ENCODE data around the gene SKOR1. TPM values are rescaled to one million over a fixed set of nuclear protein-coding genes. Genes with fewer than 3 reads are reported as not detected.

Gene SKOR1
- total RNA-seq, 1 experiment from 2014 or later: 0.81 TPM

DNA sequence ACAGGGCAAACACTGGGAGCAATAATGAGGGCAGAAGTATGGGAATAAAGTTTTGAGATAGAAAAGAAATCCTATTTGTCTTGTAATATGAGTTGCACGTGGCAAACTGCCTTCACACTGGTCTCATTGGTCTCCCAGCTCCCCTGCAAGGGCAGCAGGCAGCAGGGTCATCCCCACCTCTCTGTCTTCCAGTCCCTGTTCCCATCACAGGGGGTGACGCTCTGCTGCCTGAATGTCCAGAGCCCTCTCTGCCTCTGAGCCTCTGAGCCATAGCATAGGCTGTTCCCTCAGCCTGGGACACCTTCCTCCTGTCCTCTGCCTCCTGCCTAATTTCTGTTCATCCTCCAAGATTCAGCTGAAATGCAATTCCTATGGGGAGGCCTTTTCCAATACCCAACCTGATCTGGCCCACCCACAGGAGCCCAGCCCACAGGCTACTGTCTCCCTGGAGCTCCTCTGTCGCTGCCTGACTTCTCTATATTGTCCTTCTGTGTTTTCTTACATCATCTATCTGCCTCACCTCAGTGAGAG is 12.1 kb upstream of the SKOR1 start:
- no peak for DNase-seq (ENCODE audit: low read depth, low spot score)
- H3K4me2 ChIP-seq (ENCODE audit: low read length): no peak overlapping the region
- H3K4me3 ChIP-seq (replicated peaks in 1 of 2; ENCODE audit: low read depth in 1 of 2, low read length in 2 of 2): no peak overlapping the region
- H3K36me3 ChIP-seq (ENCODE audit: control insufficient read depth in 1 of 2, insufficient read depth in 2 of 2, low read length in 2 of 2): no peaks in the 10 kb centered on the region
- no peaks in the 10 kb centered on the region for H4K20me1 ChIP-seq (ENCODE audit: insufficient read depth)
- intact Hi-C loops (cut with micrococcal nuclease): no loop called here
- TF ChIP-seq ZFX (IDR thresholded peaks at IDR 0.05) (no peak), FOSL1 (IDR thresholded peaks at IDR 0.05; ENCODE audit: low read depth) (no peak), POLR2A (IDR thresholded peaks at IDR 0.05; ENCODE audit: borderline replicate concordance, extremely low read depth, insufficient read depth, insufficient read length) (no peak), CBX3 (IDR thresholded peaks at IDR 0.05; ENCODE audit: low read depth) (no peak), ZBTB33 (IDR thresholded peaks at IDR 0.05; ENCODE audit: extremely low read depth, insufficient replicate concordance, low read length) (no peak), EZH2phosphoT487 (IDR thresholded peaks at IDR 0.05; ENCODE audit: borderline replicate concordance) (no peak), ATF3 (IDR thresholded peaks at IDR 0.05) (no peak), SIN3A (IDR thresholded peaks at IDR 0.05; ENCODE audit: low read depth) (no peak)
- TF ChIP-seq, protein P1, sequence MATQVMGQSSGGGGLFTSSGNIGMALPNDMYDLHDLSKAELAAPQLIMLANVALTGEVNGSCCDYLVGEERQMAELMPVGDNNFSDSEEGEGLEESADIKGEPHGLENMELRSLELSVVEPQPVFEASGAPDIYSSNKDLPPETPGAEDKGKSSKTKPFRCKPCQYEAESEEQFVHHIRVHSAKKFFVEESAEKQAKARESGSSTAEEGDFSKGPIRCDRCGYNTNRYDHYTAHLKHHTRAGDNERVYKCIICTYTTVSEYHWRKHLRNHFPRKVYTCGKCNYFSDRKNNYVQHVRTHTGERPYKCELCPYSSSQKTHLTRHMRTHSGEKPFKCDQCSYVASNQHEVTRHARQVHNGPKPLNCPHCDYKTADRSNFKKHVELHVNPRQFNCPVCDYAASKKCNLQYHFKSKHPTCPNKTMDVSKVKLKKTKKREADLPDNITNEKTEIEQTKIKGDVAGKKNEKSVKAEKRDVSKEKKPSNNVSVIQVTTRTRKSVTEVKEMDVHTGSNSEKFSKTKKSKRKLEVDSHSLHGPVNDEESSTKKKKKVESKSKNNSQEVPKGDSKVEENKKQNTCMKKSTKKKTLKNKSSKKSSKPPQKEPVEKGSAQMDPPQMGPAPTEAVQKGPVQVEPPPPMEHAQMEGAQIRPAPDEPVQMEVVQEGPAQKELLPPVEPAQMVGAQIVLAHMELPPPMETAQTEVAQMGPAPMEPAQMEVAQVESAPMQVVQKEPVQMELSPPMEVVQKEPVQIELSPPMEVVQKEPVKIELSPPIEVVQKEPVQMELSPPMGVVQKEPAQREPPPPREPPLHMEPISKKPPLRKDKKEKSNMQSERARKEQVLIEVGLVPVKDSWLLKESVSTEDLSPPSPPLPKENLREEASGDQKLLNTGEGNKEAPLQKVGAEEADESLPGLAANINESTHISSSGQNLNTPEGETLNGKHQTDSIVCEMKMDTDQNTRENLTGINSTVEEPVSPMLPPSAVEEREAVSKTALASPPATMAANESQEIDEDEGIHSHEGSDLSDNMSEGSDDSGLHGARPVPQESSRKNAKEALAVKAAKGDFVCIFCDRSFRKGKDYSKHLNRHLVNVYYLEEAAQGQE (IDR thresholded peaks at IDR 0.05; ENCODE audit: low read depth): no peak
- TF ChIP-seq, protein P2, sequence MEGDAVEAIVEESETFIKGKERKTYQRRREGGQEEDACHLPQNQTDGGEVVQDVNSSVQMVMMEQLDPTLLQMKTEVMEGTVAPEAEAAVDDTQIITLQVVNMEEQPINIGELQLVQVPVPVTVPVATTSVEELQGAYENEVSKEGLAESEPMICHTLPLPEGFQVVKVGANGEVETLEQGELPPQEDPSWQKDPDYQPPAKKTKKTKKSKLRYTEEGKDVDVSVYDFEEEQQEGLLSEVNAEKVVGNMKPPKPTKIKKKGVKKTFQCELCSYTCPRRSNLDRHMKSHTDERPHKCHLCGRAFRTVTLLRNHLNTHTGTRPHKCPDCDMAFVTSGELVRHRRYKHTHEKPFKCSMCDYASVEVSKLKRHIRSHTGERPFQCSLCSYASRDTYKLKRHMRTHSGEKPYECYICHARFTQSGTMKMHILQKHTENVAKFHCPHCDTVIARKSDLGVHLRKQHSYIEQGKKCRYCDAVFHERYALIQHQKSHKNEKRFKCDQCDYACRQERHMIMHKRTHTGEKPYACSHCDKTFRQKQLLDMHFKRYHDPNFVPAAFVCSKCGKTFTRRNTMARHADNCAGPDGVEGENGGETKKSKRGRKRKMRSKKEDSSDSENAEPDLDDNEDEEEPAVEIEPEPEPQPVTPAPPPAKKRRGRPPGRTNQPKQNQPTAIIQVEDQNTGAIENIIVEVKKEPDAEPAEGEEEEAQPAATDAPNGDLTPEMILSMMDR (IDR thresholded peaks at IDR 0.05 in 2 of 3, conservative IDR thresholded peaks at IDR 0.05 in 1 of 3; ENCODE audit: borderline replicate concordance in 1 of 3, insufficient read depth in 1 of 3, low read depth in 2 of 3, low read length in 2 of 3): no peak
- ChIA-PET CTCF (no interaction called here), POLR2A (no interaction called here), RAD21 (ENCODE audit: low non-redundant PET in 1 of 2, low total read pairs in 2 of 2, uncharacterized antibody in 2 of 2, unreplicated experiment in 2 of 2) (no interaction called here)
- no peaks in the 10 kb centered on the region for H3K27me3 ChIP-seq (ENCODE audit: insufficient read depth, low read length)
- no peaks in the 10 kb centered on the region for H3K9me2 ChIP-seq (ENCODE audit: insufficient read depth)
- no peaks in the 10 kb centered on the region for H3K9me3 ChIP-seq (ENCODE audit: control insufficient read depth in 1 of 2, insufficient read depth in 1 of 2, low read depth in 1 of 2, low read length in 2 of 2)
- BruUV-seq (replicated peaks): no TSS peak
- no peak overlapping the region for H3K9ac ChIP-seq (ENCODE audit: low read length)
- H2AFZ ChIP-seq (ENCODE audit: low read depth, low read length, poor library complexity, severe bottlenecking): no peak overlapping the region
- no peaks in the 10 kb centered on the region for H3K4me1 ChIP-seq (ENCODE audit: control insufficient read depth in 1 of 2, insufficient read depth in 2 of 2, low read length in 2 of 2)
- ATAC-seq: no peak
- H3K79me2 ChIP-seq (ENCODE audit: insufficient read depth, low read length): no peaks in the 10 kb centered on the region
- H3K27ac ChIP-seq (ENCODE audit: low read depth, low read length): no peak overlapping the region

Measured in HCT116 (cell line).